HepG2 (cell line): ENCODE measurements around the gene HELZ2. TPM values are rescaled to one million over a fixed set of nuclear protein-coding genes. Genes with fewer than 3 reads are reported as not detected.

Experiments used
- AGO2 ChIP-seq: fragments of 200-400 bp; formaldehyde crosslinking; optimal IDR thresholded peaks from 2 replicates; pipeline ENCODE3; 2017; ENCODE audit warnings: mild to moderate bottlenecking, low read depth, low read length, moderate library complexity
- GTF3A ChIP-seq: sonication (generic); formaldehyde crosslinking; conservative IDR thresholded peaks from 2 replicates; pipeline ENCODE4 v1.4.0; 2020; ENCODE audit warnings: mild to moderate bottlenecking, missing genetic modification reagents
- HNF4G ChIP-seq, 2 experiments: sonication (generic) in 1 of 2; formaldehyde crosslinking in 1 of 2; IDR thresholded peaks; 2 replicates each; pipeline versions ENCODE4 v1.4.0 to v1.6.1; 2011 to 2020; ENCODE audit warnings: borderline replicate concordance in 2 of 2, low read depth in 2 of 2, mild to moderate bottlenecking in 2 of 2, low read length in 1 of 2, missing genetic modification reagents in 1 of 2, moderate library complexity in 1 of 2
- IRF9 ChIP-seq: sonication (generic); formaldehyde crosslinking; IDR thresholded peaks from 2 replicates; pipeline ENCODE4 v1.8.0; 2022; ENCODE audit warnings: missing genetic modification reagents, mild to moderate bottlenecking, borderline replicate concordance
- ISX ChIP-seq: sonication (generic); formaldehyde crosslinking; conservative IDR thresholded peaks from 2 replicates; pipeline ENCODE4 v1.5.0; 2020; ENCODE audit warnings: missing genetic modification reagents
- NFAT5 ChIP-seq: sonication (generic); formaldehyde crosslinking; IDR thresholded peaks from 2 replicates; pipeline ENCODE4 v1.4.0; 2020; ENCODE audit warnings: missing genetic modification reagents
- NR2F2 ChIP-seq: IDR thresholded peaks from 2 replicates; pipeline ENCODE4 v1.6.1; 2012; ENCODE audit warnings: low read depth, inconsistent platforms, borderline replicate concordance
- SKI ChIP-seq: fragments of 450-650 bp; IDR thresholded peaks from one replicate; pipeline ENCODE4 v1.6.1; 2018; ENCODE audit warnings: mild to moderate bottlenecking; ENCODE audit not compliant: partially characterized antibody
- SNAPC2 ChIP-seq: sonication (generic); formaldehyde crosslinking; IDR thresholded peaks from 2 replicates; pipeline ENCODE4 v1.8.1; 2022; ENCODE audit warnings: mild to moderate bottlenecking, missing genetic modification reagents
- ZFP90 ChIP-seq: sonication (generic); formaldehyde crosslinking; IDR thresholded peaks from 2 replicates; pipeline ENCODE4 v1.8.0; 2022; ENCODE audit warnings: missing genetic modification reagents, mild to moderate bottlenecking, inconsistent platforms, borderline replicate concordance
- ZMYM4 ChIP-seq: sonication (generic); formaldehyde crosslinking; IDR thresholded peaks from 2 replicates; pipeline ENCODE4 v1.8.1; 2023; ENCODE audit warnings: mild to moderate bottlenecking, missing genetic modification reagents
- ZNF597 ChIP-seq: sonication (generic); formaldehyde crosslinking; IDR thresholded peaks from 2 replicates; pipeline ENCODE4 v1.5.0; 2020; ENCODE audit warnings: missing genetic modification reagents
- ZNF644 ChIP-seq: IDR thresholded peaks from 2 replicates; pipeline ENCODE4 v1.6.1; 2016; ENCODE audit warnings: low read depth
- ZNF788 ChIP-seq: sonication (generic); formaldehyde crosslinking; IDR thresholded peaks from 2 replicates; pipeline ENCODE4 v1.5.0; 2020; ENCODE audit warnings: mild to moderate bottlenecking, missing genetic modification reagents, borderline replicate concordance
- polyA plus RNA-seq, 8 experiments: library from polyadenylated mRNA; depleted of rRNA in 3 of 8; stranded (reverse) in 7 of 8; unstranded in 1 of 8; fragments of >200 nt; fragmentation: Illumina TruSeq in 4 of 8; extraction: Trizol in 4 of 8; gene quantifications; 2 replicates each; pipeline versions ENCODE4 v1.2.1 to v1.2.3, GENCODE V29; 2011 to 2016; ENCODE audit warnings: low read depth in 4 of 8, missing spikeins in 1 of 8, mixed read lengths in 1 of 8; ENCODE audit not compliant: insufficient read depth in 1 of 8
- total RNA-seq, 5 experiments: library from RNA; depleted of rRNA; stranded (reverse); fragments of >200 nt; fragmentation: Illumina TruSeq; extraction: Trizol; gene quantifications; 2 replicates each; pipeline ENCODE4 v1.2.3, GENCODE V29; 2016; ENCODE audit warnings: low read depth in 1 of 5
- TF ChIP-seq, protein P1 (sequence below): IDR thresholded peaks from 2 replicates; pipeline ENCODE4 v1.6.1; 2018; ENCODE audit warnings: missing genetic modification reagents, mild to moderate bottlenecking, missing compliant biosample characterization
- TF ChIP-seq, protein P2 (sequence below): sonication (generic); formaldehyde crosslinking; IDR thresholded peaks from 2 replicates; pipeline ENCODE4 v1.8.1; 2023; ENCODE audit warnings: mild to moderate bottlenecking, moderate library complexity, missing genetic modification reagents
- TF ChIP-seq, protein P3 (sequence below): sonication (generic); formaldehyde crosslinking; IDR thresholded peaks from 2 replicates; pipeline ENCODE4 v1.8.1; 2022; ENCODE audit warnings: mild to moderate bottlenecking, missing genetic modification reagents

The HELZ2 gene
- total and polyA plus RNA-seq, 2 of the 13 experiments (the other 11 are each of a cell fraction or from before 2014, with no cell fraction given) = 9.6 to 10.1 TPM

DNA sequence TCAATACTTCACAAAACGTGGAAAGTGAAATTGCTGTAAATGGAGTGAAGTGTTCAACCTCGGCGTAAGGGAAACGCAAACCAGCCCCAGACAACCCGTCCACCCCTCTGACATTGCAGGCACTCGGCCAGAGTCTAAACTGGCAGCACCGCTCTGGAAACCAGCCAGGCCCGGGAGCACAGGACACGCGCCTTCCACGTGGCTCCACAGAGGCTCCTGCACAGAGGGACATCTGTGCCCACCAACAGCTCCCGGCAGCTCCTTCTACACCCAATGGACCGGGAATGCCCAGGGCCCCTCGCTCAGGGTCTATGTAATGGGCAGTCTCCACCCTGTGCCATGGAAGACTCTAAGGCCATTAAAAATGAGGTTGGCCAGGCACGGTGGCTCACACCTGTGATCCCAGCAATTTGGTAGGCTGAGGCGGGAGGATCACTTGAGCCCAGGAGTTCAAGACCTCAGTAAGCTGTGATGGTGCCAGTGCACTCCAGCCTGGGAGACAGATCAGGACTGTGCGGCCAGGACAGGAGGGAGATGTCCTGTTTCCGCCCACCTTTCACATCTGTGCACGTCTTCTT, 3.4 kb upstream of the HELZ2 start (continued):
- 0 out of 2 replicates have a peak, but pooled peaks have one; percentile 11 for TF ChIP-seq IRF9 (CRISPR knock-in tag)
- no peak for TF ChIP-seq AGO2
- TF ChIP-seq ZNF788 = 0 out of 2 replicates have a peak, but pooled peaks have one; percentile 40
- TF ChIP-seq ZNF597 = no peak
- 0 out of 2 replicates have a peak, but pooled peaks have one; percentile 22 for TF ChIP-seq ZNF644 (CRISPR knock-in tag)
- TF ChIP-seq, protein P1, sequence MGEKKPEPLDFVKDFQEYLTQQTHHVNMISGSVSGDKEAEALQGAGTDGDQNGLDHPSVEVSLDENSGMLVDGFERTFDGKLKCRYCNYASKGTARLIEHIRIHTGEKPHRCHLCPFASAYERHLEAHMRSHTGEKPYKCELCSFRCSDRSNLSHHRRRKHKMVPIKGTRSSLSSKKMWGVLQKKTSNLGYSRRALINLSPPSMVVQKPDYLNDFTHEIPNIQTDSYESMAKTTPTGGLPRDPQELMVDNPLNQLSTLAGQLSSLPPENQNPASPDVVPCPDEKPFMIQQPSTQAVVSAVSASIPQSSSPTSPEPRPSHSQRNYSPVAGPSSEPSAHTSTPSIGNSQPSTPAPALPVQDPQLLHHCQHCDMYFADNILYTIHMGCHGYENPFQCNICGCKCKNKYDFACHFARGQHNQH (CRISPR knock-in tag) = peak; percentile 50; the same call in 1 of the 2 replicates
- no peak for TF ChIP-seq NR2F2
- 0 out of 2 replicates have a peak, but pooled peaks have one; percentile 40 for TF ChIP-seq ZFP90 (CRISPR knock-in tag)
- no peak for TF ChIP-seq SKI
- no peak for TF ChIP-seq NFAT5 (CRISPR knock-in tag)
- TF ChIP-seq GTF3A (CRISPR knock-in tag) = no peak
- no peak for TF ChIP-seq SNAPC2 (CRISPR knock-in tag)
- no peak for TF ChIP-seq HNF4G (IDR thresholded peaks at IDR 0.05; ENCODE audit: borderline replicate concordance, low read depth, low read length)
- no peak for TF ChIP-seq HNF4G (CRISPR knock-in tag; IDR thresholded peaks at IDR 0.05; ENCODE audit: borderline replicate concordance, low read depth)
- TF ChIP-seq ZMYM4 (CRISPR knock-in tag) = peak; percentile 26; the same call in 1 of the 2 replicates
- TF ChIP-seq, protein P2, sequence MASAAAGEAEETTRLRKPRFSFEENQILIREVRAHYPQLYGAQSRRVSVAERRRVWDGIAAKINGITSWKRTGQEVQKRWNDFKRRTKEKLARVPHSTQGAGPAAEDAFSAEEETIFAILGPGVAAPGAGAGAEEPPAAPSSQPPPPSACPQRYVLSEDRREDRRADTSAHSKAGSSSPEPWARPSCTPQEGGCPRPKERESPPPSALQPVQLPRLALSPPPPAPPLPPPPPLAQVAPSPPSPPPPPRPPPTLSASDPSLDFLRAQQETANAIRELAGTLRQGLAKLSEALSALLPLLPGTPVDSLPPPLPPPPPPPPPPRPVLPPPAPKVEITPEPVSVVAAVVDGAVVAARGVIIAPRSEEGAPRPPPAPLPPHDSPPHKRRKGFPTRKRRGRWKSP (CRISPR knock-in tag) = peak; percentile 34; the same call in 1 of the 2 replicates
- TF ChIP-seq, protein P3, sequence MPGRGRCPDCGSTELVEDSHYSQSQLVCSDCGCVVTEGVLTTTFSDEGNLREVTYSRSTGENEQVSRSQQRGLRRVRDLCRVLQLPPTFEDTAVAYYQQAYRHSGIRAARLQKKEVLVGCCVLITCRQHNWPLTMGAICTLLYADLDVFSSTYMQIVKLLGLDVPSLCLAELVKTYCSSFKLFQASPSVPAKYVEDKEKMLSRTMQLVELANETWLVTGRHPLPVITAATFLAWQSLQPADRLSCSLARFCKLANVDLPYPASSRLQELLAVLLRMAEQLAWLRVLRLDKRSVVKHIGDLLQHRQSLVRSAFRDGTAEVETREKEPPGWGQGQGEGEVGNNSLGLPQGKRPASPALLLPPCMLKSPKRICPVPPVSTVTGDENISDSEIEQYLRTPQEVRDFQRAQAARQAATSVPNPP (CRISPR knock-in tag) = no peak
- TF ChIP-seq ISX = 0 out of 2 replicates have a peak, but pooled peaks have one; percentile 63
